PC-9 (cell line): ENCODE results near the gene PWWP2A.

Experiments
- EZH2 ChIP-seq: fragments of 200-600 bp; sonication (generic); IDR thresholded peaks from 2 replicates; pipeline ENCODE4 v1.8.0; 2017; ENCODE audit warnings: antibody characterized with exemption, low read depth
- TF ChIP-seq, protein P1 (sequence below): fragments of 200-600 bp; sonication (generic); conservative IDR thresholded peaks from 2 replicates; pipeline ENCODE4 v1.6.1; 2017; ENCODE audit warnings: mixed run types, antibody characterized with exemption, mild to moderate bottlenecking, moderate library complexity

DNA sequence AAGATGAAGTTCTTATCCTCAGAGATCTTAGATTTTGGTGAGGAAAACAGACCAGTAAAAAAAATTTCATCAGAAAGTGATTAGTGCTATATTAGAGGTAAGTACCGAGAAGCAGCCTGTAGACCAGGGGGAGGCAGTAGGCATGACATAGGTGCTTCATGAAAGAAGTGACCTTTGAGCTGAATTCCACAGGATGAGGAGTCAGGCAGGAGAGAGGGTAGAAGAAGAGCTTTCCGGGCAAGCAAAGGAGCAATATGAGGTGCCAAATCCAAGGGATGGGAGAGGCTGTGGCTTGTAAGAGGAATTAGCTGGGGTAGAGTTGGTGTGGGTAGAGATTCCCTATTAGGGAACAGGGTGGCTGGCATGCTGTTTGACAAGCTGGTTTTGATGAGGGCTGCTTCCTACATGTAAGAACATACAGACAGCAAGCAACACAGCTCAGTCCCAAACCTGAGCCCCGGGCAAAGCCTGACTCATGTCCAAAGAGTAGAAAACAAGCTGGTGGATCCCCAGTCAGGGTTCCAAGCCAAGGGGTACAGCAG lies 48.4 kb upstream of the PWWP2A start:
- no peak for TF ChIP-seq EZH2
- TF ChIP-seq, protein P1, sequence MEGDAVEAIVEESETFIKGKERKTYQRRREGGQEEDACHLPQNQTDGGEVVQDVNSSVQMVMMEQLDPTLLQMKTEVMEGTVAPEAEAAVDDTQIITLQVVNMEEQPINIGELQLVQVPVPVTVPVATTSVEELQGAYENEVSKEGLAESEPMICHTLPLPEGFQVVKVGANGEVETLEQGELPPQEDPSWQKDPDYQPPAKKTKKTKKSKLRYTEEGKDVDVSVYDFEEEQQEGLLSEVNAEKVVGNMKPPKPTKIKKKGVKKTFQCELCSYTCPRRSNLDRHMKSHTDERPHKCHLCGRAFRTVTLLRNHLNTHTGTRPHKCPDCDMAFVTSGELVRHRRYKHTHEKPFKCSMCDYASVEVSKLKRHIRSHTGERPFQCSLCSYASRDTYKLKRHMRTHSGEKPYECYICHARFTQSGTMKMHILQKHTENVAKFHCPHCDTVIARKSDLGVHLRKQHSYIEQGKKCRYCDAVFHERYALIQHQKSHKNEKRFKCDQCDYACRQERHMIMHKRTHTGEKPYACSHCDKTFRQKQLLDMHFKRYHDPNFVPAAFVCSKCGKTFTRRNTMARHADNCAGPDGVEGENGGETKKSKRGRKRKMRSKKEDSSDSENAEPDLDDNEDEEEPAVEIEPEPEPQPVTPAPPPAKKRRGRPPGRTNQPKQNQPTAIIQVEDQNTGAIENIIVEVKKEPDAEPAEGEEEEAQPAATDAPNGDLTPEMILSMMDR = no peak
